Aorta (tissue), 5 donors: ENCODE measurements around the gene MOB3C. TPM values are rescaled to one million over a fixed set of nuclear protein-coding genes. Genes with fewer than 3 reads are reported as not detected.

Source experiments
- ATAC-seq: fragments of 200-7000 bp; cut with Tn5 transposase; one replicate; pipeline ENCODE4 v1.9.1; 2022; ENCODE audit warnings: moderate library complexity; ENCODE audit not compliant: low FRiP score
- DNase-seq, 2 donors: peaks; one replicate each; pipeline ENCODE4 v3.0.0-alpha.2; 2020
- H3K27ac ChIP-seq, 2 donors: one replicate each; pipeline ENCODE4 v1.5.1; 2013; ENCODE audit warnings: low read length in 2 of 2, mild to moderate bottlenecking in 2 of 2, moderate library complexity in 2 of 2, control low read depth in 1 of 2, inconsistent platforms in 1 of 2, low read depth in 1 of 2
- H3K27me3 ChIP-seq, 2 donors: one replicate each; pipeline ENCODE4 v1.6.1; 2013; ENCODE audit warnings: control low read depth in 1 of 2, low read length in 1 of 2, mild to moderate bottlenecking in 1 of 2, moderate library complexity in 1 of 2; ENCODE audit not compliant: insufficient read depth in 2 of 2, control insufficient read depth in 1 of 2
- H3K36me3 ChIP-seq, 2 donors: one replicate each; pipeline ENCODE4 v1.6.1; 2013; ENCODE audit warnings: control low read depth in 1 of 2, low read length in 1 of 2, mild to moderate bottlenecking in 1 of 2; ENCODE audit not compliant: insufficient read depth in 2 of 2, control insufficient read depth in 1 of 2
- H3K4me1 ChIP-seq, 2 donors: one replicate each; pipeline ENCODE4 v1.6.1; 2013; ENCODE audit warnings: low read length in 2 of 2, control low read depth in 1 of 2, mild to moderate bottlenecking in 1 of 2, moderate library complexity in 1 of 2; ENCODE audit not compliant: insufficient read depth in 2 of 2, control insufficient read depth in 1 of 2
- H3K4me3 ChIP-seq, 2 donors: one replicate each; pipeline ENCODE4 v1.5.1; 2013; ENCODE audit warnings: low read length in 2 of 2, control low read depth in 1 of 2, mild to moderate bottlenecking in 1 of 2
- H3K9me3 ChIP-seq: one replicate; pipeline ENCODE4 v1.6.1; 2013; ENCODE audit warnings: mild to moderate bottlenecking, low read length; ENCODE audit not compliant: control insufficient read depth
- WGBS, 2 donors: extraction: QIAGEN DNeasy Blood & Tissue Kit; methylation state at CpG; one replicate each; pipeline ENCODE4 v1.1.7; 2013; 5-methylcytosine and 5-hydroxymethylcytosine counted together
- intact Hi-C, 2 donors: fragments of 100-400 bp; cut with DNase I; formaldehyde crosslinking; loops; one replicate each; pipeline versions ENCODE4 v1.14.2 to v1.15.0; 2022
- polyA plus RNA-seq, 2 donors: library from polyadenylated mRNA; stranded (reverse); fragments of 200-250 nt; gene quantifications; one replicate each; pipeline ENCODE4 v1.2.3, GENCODE V29; 2013
- total RNA-seq, 2 donors: library from RNA; stranded (reverse); fragmentation: NEBNext Ultra II Directional; extraction: Animal tissue kit (Norgen Biotek cat#: 25700); gene quantifications; one replicate each; pipeline ENCODE4 v1.2.1, GENCODE V29; 2021
- donor health status: healthy with polysubstance abuse.
- donor health status: Bipolar disorder and iron deficiency.
- donor health status: DM: no; HTN: no; CAD: no.
- donor health status: DM: no; HTN: no; CAD: no.
- donor health status: DM: yes; HTN: yes; CAD: no.

Gene MOB3C
- total and polyA plus RNA-seq, 4 donors: 14.8 to 31.2 (median 20.5) TPM

DNA sequence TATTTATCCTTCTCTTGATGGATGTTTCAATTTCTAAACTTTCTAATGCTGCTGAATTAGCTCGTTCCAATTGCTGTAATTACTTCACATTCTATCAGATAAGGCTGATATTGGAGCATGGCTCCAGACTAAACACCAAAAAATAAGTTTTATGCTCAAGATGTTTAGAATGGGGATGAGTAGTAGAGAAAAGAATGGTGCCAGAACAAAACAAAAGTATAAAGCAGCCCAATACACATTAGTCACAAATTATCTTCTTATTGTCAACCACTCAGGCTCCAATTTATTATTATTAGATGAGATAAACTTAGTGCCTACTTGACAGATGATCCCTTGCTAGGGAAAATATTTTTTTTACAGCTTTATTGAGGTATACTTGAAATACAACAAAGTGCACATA, 29.7 kb upstream of the MOB3C start:
- peaks cover 7 to 10% of the 10 kb centered on the region in 2 donors for H3K36me3 ChIP-seq
- H3K4me1 ChIP-seq: peaks cover 0 to 2% of the 10 kb centered on the region in 2 donors
- intact Hi-C loops: no loop called here
- ATAC-seq (no peak), DNase-seq (no peak)
- H3K27ac ChIP-seq: no peak overlapping the region
- no peak overlapping the region for H3K4me3 ChIP-seq
- WGBS, 2 donors: 46 to 53% methylated on average over 1 of the region's 1 CpG
- no peaks in the 10 kb centered on the region for H3K27me3 ChIP-seq
- H3K9me3 ChIP-seq: no peaks in the 10 kb centered on the region

DNA sequence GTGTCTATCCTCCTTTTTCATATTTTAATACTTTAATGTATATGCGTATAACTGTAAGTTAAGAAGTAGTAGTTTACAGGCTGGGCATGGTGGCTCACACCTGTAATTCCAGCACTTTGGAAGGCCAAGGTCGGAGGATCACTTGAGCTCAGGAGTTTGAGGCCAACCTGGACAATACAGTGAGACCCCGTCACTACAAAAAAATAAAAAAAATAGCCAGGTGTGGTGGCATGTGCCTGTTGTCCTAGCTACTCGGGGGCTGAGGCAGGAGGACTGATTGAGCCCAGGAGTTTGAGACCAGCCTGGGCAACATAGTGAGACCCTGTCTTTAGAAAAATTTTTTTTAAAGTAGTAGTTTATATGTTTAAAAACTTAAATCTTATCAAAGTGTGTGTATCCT, 29.2 kb upstream of the MOB3C start:
- peaks cover 7 to 10% of the 10 kb centered on the region in 2 donors for H3K36me3 ChIP-seq

DNA sequence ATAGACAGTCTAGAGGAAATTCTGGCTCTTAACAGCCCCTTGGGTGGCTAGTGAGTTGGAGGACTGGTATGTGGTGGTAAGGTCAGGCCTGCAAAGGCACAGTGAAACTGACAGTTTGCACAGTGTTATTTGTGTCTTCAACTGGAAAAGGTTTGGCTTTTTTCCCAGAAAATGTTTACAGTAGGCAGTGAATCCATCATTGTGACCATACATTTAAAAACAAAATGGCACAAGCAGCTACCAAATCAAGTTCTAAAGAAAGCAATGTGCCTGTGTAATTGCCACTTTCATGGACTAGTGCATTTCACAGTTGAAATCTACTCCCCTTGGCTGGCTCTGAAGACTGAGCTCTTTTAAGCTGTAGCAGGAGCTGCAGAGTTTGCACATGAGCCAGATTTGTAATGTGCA, 26.8 kb upstream of the MOB3C start:
- DNase-seq (no peak), ATAC-seq (no peak)
- Histone ChIP-seq H3K4me1 (peaks cover 0 to 2% of the 10 kb centered on the region in 2 donors), H3K9me3 (no peaks in the 10 kb centered on the region), H3K27me3 (no peaks in the 10 kb centered on the region), H3K27ac (peak overlapping the region in 1 of 2 donors; percentile 68), H3K36me3 (peaks cover 3 to 5% of the 10 kb centered on the region in 2 donors), H3K4me3 (no peak overlapping the region)
- intact Hi-C loops: no loop called here

More for the DNA sequence above, 29.2 kb upstream of the MOB3C start:
- peaks cover 0 to 2% of the 10 kb centered on the region in 2 donors for H3K4me1 ChIP-seq
- intact Hi-C loops: no loop called here
- ATAC-seq (no peak), DNase-seq (no peak)
- 95 to 96% methylated on average over 4 of the region's 4 CpGs for WGBS, 2 donors
- no peak overlapping the region for H3K27ac ChIP-seq
- H3K27me3 ChIP-seq: no peaks in the 10 kb centered on the region
- no peak overlapping the region for H3K4me3 ChIP-seq
- no peaks in the 10 kb centered on the region for H3K9me3 ChIP-seq

DNA sequence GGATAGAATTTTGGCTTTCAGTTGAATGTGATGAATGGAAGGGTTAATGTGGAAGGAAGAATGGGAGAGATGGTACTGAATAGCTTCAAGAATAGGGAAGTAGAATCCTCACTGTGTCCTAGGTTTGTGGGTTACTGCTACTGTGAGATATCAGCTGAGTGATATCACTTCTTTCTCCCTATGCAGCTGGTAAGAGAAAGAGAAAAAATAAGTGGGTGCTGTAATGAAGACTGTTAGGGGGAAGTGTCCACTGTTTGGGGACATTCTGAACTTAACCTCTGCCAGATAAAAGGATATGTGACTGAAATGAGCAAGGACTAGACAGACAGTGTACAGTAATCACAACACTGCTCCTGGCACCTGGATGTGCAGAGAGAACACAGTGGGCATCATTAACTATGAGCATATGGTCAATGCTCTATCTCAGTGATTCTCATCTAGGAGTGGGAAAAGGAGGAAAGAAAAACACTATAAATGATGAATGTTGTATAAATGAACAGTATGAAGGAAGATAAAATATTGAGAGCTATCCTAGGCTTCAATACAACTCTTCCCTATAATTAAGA, 25.6 kb upstream of the MOB3C start:
- peaks cover 0 to 2% of the 10 kb centered on the region in 2 donors for H3K4me1 ChIP-seq
- H3K27ac ChIP-seq: no peak overlapping the region
- H3K9me3 ChIP-seq: no peaks in the 10 kb centered on the region
- peaks cover 3% of the 10 kb centered on the region in 2 donors for H3K36me3 ChIP-seq
- no peak overlapping the region for H3K4me3 ChIP-seq
- DNase-seq: no peak
- no peak for ATAC-seq
- H3K27me3 ChIP-seq: no peaks in the 10 kb centered on the region
- intact Hi-C loops: no loop called here

DNA sequence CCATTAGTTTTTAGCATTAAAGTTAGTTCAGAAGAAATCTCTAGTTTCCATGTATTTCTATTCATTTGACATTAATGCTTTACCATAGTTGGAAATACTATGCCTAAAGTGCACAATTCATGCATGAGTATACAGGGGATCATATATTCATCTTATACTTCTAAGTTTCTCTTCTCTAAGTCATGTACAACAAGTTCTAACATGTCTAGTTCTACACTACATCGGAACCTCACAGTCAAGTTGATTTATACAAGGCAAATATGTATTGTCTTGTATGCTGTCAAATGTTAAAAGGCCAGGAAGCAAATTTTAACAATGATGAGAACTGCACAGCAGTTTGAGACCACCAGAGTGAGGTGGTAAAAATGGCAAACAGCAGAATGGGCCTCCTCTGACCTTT, 22.9 kb upstream of the MOB3C start:
- Histone ChIP-seq H3K9me3 (no peaks in the 10 kb centered on the region), H3K27ac (peak overlapping the region in 1 of 2 donors; percentile 5), H3K4me1 (peaks cover 2 to 3% of the 10 kb centered on the region in 2 donors), H3K27me3 (no peaks in the 10 kb centered on the region), H3K36me3 (peaks cover 3 to 12% of the 10 kb centered on the region in 2 donors), H3K4me3 (no peak overlapping the region)
- WGBS, 2 donors: 41 to 43% methylated on average over 1 of the region's 1 CpG
- no peak for DNase-seq
- intact Hi-C loops: no loop called here
- ATAC-seq: no peak

DNA sequence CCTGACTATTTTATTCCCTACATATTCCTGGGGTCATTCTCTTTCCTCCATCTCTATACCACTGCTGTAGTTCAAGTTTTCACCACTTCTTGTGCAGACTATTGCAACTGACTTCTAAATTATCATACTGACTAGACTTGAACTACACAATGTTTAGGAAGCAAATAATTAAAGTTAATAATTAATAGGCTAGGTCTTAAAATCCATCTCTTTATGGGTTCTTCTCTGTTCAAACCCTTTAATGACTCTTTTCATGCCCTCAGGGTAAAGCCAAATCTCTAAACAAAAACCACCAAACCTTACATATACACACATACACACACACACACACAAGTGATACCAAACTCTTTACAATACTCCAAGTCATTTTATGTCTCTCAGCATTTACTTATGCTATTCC, 22.3 kb upstream of the MOB3C start:
- intact Hi-C loops: no loop called here
- H3K27me3 ChIP-seq: no peaks in the 10 kb centered on the region
- DNase-seq (no peak), ATAC-seq (no peak)
- peaks cover 2 to 3% of the 10 kb centered on the region in 2 donors for H3K4me1 ChIP-seq
- H3K9me3 ChIP-seq: no peaks in the 10 kb centered on the region
- peaks cover 5 to 12% of the 10 kb centered on the region in 2 donors for H3K36me3 ChIP-seq
- H3K27ac ChIP-seq: no peak overlapping the region
- no peak overlapping the region for H3K4me3 ChIP-seq

DNA sequence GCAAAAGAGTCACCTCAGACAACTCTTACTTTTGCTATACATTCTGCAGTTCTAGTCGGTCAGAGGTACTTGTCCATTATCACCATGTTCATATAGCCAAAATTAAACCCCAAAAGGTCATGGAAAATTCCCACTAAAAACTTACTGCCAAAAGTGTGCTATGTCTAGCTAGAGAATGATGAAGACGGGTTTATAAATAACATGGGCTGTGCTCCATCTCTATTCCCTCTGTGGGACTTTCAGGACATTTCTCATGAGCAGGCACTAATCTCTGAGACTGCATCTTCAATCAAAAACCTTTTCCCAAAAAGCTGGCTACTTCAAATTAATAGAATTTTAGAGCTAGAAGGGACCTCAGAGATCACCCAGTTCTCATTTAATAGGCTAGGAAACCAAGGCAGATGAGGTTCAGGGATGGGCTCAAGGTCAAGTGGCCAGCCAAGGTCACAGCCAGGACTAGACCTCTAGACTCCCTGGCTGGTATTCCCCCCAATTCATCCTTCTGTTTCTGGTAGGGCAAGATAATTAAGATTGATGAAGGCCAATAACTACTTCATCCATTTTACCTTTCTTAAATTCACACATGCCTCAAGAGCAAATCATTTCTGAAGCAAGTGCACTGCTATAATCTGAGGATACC, 21.0 kb upstream of the MOB3C start:
- peak; percentile 74 for ATAC-seq
- Histone ChIP-seq H3K9me3 (no peaks in the 10 kb centered on the region), H3K27me3 (no peaks in the 10 kb centered on the region), H3K27ac (peak overlapping the region; percentile 21 to 80), H3K36me3 (peaks cover 5 to 12% of the 10 kb centered on the region in 2 donors), H3K4me1 (peaks cover 0 to 3% of the 10 kb centered on the region in 2 donors), H3K4me3 (no peak overlapping the region)
- DNase-seq: no peak
- intact Hi-C loops: no loop called here
- WGBS, 2 donors: 0 to 4% methylated on average over 2 of the region's 2 CpGs

DNA sequence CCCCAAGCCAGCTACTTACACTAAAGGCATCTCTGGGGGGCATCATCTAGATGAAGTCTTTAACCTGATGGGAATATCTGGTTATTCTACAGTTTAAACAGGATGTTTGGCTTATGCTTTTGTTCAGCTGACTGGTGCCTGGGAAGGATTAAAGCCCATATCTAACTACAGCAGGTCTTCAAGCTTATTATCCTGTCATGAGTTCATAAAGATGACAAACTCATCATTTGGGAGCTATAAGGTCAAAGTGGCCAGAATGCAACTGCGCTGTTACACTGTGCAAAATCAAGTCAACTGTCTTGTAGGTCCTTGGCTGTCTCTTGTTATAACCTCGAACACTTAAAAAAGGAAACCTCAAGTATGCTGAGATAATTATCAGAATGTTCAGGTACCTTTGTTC, 18.6 kb upstream of the MOB3C start:
- Histone ChIP-seq H3K9me3 (no peaks in the 10 kb centered on the region), H3K4me1 (peaks cover 0 to 3% of the 10 kb centered on the region in 2 donors), H3K4me3 (no peak overlapping the region), H3K27ac (no peak overlapping the region), H3K27me3 (no peaks in the 10 kb centered on the region), H3K36me3 (peaks cover 15 to 20% of the 10 kb centered on the region in 2 donors)
- intact Hi-C loops: no loop called here
- ATAC-seq (no peak), DNase-seq (no peak)
- 93 to 98% methylated on average over 2 of the region's 2 CpGs for WGBS, 2 donors

DNA sequence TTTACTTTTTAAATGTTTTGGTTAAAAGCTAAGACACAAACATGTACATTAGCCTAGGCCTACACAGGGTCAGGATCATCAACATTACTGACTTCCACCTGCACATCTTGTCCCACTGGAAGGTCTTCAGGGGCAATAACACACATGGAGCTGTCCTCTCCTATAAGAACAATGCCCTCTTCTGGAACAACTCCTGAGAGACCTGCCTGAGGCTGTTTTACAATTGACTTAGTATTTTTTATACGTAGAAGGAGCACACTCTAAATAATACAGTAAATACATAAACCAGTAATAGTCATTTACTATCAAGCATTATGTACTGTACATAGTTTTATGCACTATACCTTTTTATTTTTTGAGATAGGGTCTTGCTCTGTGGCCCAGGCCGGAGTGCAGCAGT, 14.1 kb upstream of the MOB3C start:
- no peaks in the 10 kb centered on the region for H3K9me3 ChIP-seq
- 80 to 90% methylated on average over 2 of the region's 2 CpGs for WGBS, 2 donors
- no peak overlapping the region for H3K27ac ChIP-seq
- H3K4me1 ChIP-seq: no peaks in the 10 kb centered on the region
- no peak for DNase-seq
- intact Hi-C loops: no loop called here
- peaks cover 15 to 19% of the 10 kb centered on the region in 2 donors for H3K36me3 ChIP-seq
- ATAC-seq: no peak
- no peak overlapping the region for H3K4me3 ChIP-seq
- H3K27me3 ChIP-seq: no peaks in the 10 kb centered on the region
